K562 (cell line): ENCODE results near the gene ABCC12. TPM values are rescaled to one million over a fixed set of nuclear protein-coding genes. Genes with fewer than 3 reads are reported as not detected.

ENCODE experiments used
- ATAC-seq: fragments of 200-7000 bp; cut with Tn5 transposase; 3 replicates; pipeline ENCODE4 v1.9.1; 2020; ENCODE audit warnings: moderate library complexity
- BruUV-seq: library from RNA; stranded (reverse); fragments of 400-500 nt; replicated peaks from 2 replicates; lab custom pipeline; 2021; lab: Mats Ljungman, UMichigan
- CTCF ChIA-PET: fragments of 300-600 bp; formaldehyde crosslinking; extraction: SDS; loops from one replicate; lab custom pipeline; 2021; ENCODE audit warnings: low intra/inter-chr PET ratio; lab: Yijun Ruan, JAX
- POLR2A ChIA-PET: fragments of 300-600, 350-650 bp; sonication (Branson Sonifier 250); formaldehyde crosslinking; extraction: SDS; loops from one replicate; lab custom pipeline; 2021; ENCODE audit warnings: antibody characterized with exemption, inconsistent platforms; lab: Yijun Ruan, JAX
- DNase-seq, 4 experiments: peaks; one replicate each; pipeline versions ENCODE4 v3.0.0 to v3.0.0-alpha.2; 2011 to 2018; ENCODE audit warnings: low spot score in 3 of 4, mixed read lengths in 3 of 4; ENCODE audit errors: extremely low read depth in 1 of 4
- FAIRE-seq: peaks from 2 replicates; lab custom pipeline; 2011; peaks lifted over from hg19 to GRCh38; lab: Jason Lieb, UNC
- H2AFZ ChIP-seq: 2 replicates; pipeline ENCODE4 v1.6.0; 2011; ENCODE audit warnings: low read depth, low read length, control low read depth, inconsistent platforms
- H3K27ac ChIP-seq: fragments of 200-600 bp; 3 replicates; pipeline ENCODE4 v1.8.0; 2011; ENCODE audit warnings: low read depth, mild to moderate bottlenecking, control low read depth, inconsistent platforms, low read length, moderate library complexity, mixed read lengths; ENCODE audit errors: extremely low read depth
- H3K27me3 ChIP-seq, 2 experiments: fragments of 300-600 bp in 1 of 2; 2 replicates in 1 of 2; 3 replicates in 1 of 2; pipeline versions ENCODE4 v1.6.0 to v1.8.0; 2011; ENCODE audit warnings: inconsistent platforms in 2 of 2, low read length in 2 of 2, mild to moderate bottlenecking in 1 of 2, mixed read lengths in 1 of 2, moderate library complexity in 1 of 2; ENCODE audit not compliant: control insufficient read depth in 2 of 2, insufficient read depth in 2 of 2
- H3K36me3 ChIP-seq: fragments of 300-600 bp; 3 replicates; pipeline ENCODE4 v1.8.0; 2011; ENCODE audit warnings: mild to moderate bottlenecking, low read length, inconsistent platforms; ENCODE audit not compliant: control insufficient read depth, insufficient read depth
- H3K4me1 ChIP-seq, 2 experiments: fragments of 200-600 bp in 1 of 2; replicated peaks in 1 of 2; 2 replicates in 1 of 2; 3 replicates in 1 of 2; pipeline versions ENCODE4 v1.5.1 to v1.8.0; 2011; ENCODE audit warnings: inconsistent platforms in 2 of 2, low read length in 2 of 2, mild to moderate bottlenecking in 1 of 2, mixed read lengths in 1 of 2, moderate library complexity in 1 of 2; ENCODE audit not compliant: control insufficient read depth in 2 of 2, insufficient read depth in 2 of 2
- H3K4me2 ChIP-seq: 2 replicates; pipeline ENCODE4 v1.6.1; 2011; ENCODE audit warnings: low read length, control low read depth, inconsistent platforms, mixed read lengths; ENCODE audit not compliant: insufficient read depth
- H3K4me3 ChIP-seq: fragments of 200-600 bp; sonication (generic), shearing (Covaris generic); 2 replicates; pipeline ENCODE4 v1.5.1; 2016; ENCODE audit warnings: control low read depth, inconsistent platforms
- H3K79me2 ChIP-seq: fragments of 200-600 bp; 3 replicates; pipeline ENCODE4 v1.8.0; 2011; ENCODE audit warnings: low read length, inconsistent platforms; ENCODE audit not compliant: control insufficient read depth, insufficient read depth
- H3K9ac ChIP-seq, 2 experiments: 2 replicates each; pipeline versions ENCODE4 v1.6.0 to v1.6.1; 2011; ENCODE audit warnings: low read depth in 2 of 2, low read length in 2 of 2, control low read depth in 1 of 2, inconsistent platforms in 1 of 2, mild to moderate bottlenecking in 1 of 2, mixed read lengths in 1 of 2; ENCODE audit not compliant: insufficient read depth in 1 of 2
- H3K9me1 ChIP-seq: one replicate; pipeline ENCODE4 v1.6.0; 2011; ENCODE audit warnings: inconsistent platforms, mild to moderate bottlenecking, low read length, moderate library complexity; ENCODE audit not compliant: control insufficient read depth, insufficient read depth
- H3K9me3 ChIP-seq: replicated peaks from 2 replicates; pipeline ENCODE4 v1.5.1; 2011; ENCODE audit warnings: low read depth, low read length, inconsistent platforms; ENCODE audit not compliant: control insufficient read depth, insufficient read depth
- H4K20me1 ChIP-seq: replicated peaks from 2 replicates; pipeline ENCODE4 v1.6.1; 2011; ENCODE audit warnings: low read length, inconsistent platforms, mixed read lengths; ENCODE audit not compliant: control insufficient read depth, insufficient read depth
- DMBX1 ChIP-seq: fragments of 250-450 bp; sonication (Bioruptor Pico); IDR thresholded peaks from 2 replicates; pipeline ENCODE4 v1.8.0; 2022; ENCODE audit warnings: inconsistent platforms, mild to moderate bottlenecking, moderate library complexity, borderline replicate concordance
- ELF4 ChIP-seq: fragments of 450-650 bp; formaldehyde crosslinking; IDR thresholded peaks from 2 replicates; pipeline ENCODE4 v1.4.0; 2022; ENCODE audit warnings: missing genetic modification characterization
- FOXA1 ChIP-seq: fragments of 450-650 bp; IDR thresholded peaks from 2 replicates; pipeline ENCODE4 v1.6.1; 2016; ENCODE audit warnings: mild to moderate bottlenecking, borderline replicate concordance
- GTF2F1 ChIP-seq: IDR thresholded peaks from 2 replicates; pipeline ENCODE4 v1.6.1; 2011; ENCODE audit warnings: low read depth, low read length, improper control_type of control experiment
- MAFF ChIP-seq: IDR thresholded peaks from 2 replicates; pipeline ENCODE4 v1.6.1; 2012; ENCODE audit warnings: low read length, improper control_type of control experiment
- NR2C2 ChIP-seq, 2 experiments: fragments of 200-800 bp in 1 of 2; sonication (Bioruptor generic) in 1 of 2; sonication (generic) in 1 of 2; formaldehyde crosslinking in 1 of 2; IDR thresholded peaks; 2 replicates each; pipeline versions ENCODE4 v1.6.1 to v1.8.0; 2016 to 2022; ENCODE audit warnings: mild to moderate bottlenecking in 1 of 2, missing compliant biosample characterization in 1 of 2, missing genetic modification characterization in 1 of 2, missing genetic modification reagents in 1 of 2
- PHF8 ChIP-seq: fragments of 200-600 bp; sonication (generic); IDR thresholded peaks from 2 replicates; pipeline ENCODE4 v1.6.1; 2012; ENCODE audit warnings: mixed run types, mild to moderate bottlenecking, inconsistent platforms, low read length, moderate library complexity, borderline replicate concordance
- SMAD3 ChIP-seq: fragments of 450-650 bp; formaldehyde crosslinking; conservative IDR thresholded peaks from 2 replicates; pipeline ENCODE4 v1.4.0; 2020; ENCODE audit warnings: mild to moderate bottlenecking
- ZNF589 ChIP-seq: fragments of 200-800 bp; sonication (Bioruptor generic); IDR thresholded peaks from 2 replicates; pipeline ENCODE4 v1.6.1; 2016; ENCODE audit warnings: low read depth, missing genetic modification characterization, missing compliant biosample characterization
- WGBS: fragments of 100-300 bp; shearing (Covaris generic); methylation state at CpG from one replicate; pipeline ENCODE4 v1.1.6; 2016; ENCODE audit warnings: low coverage, mixed read lengths; ENCODE audit not compliant: insufficient coverage; ENCODE audit errors: missing lambda C conversion rate; 5-methylcytosine and 5-hydroxymethylcytosine counted together
- in situ Hi-C: fragments of 300-500 bp; cut with MboI; formaldehyde crosslinking; loops from 4 replicates; pipeline ENCODE4 v1.15.0; 2018; ENCODE audit warnings: inconsistent platforms, mixed read lengths
- intact Hi-C: fragments of 100-400 bp; cut with micrococcal nuclease; formaldehyde crosslinking; loops from 2 replicates; pipeline ENCODE4 v1.14.2; 2022
- polyA plus RNA-seq, 8 experiments: library from polyadenylated mRNA; depleted of rRNA in 4 of 8; stranded (reverse) in 5 of 8; unstranded in 3 of 8; fragments of >200 nt; fragmentation: Nextera tagmentation in 2 of 8; fragmentation: Illumina TruSeq in 1 of 8; extraction: Ambion mirVana in 2 of 8; extraction: Trizol in 1 of 8; gene quantifications; 2 replicates each; pipeline versions ENCODE4 v1.2.1 to v1.2.3, GENCODE V29; 2011 to 2014; ENCODE audit warnings: inconsistent platforms in 1 of 8, missing spikeins in 1 of 8
- total RNA-seq, 7 experiments: library from RNA; depleted of rRNA in 6 of 7; stranded (reverse); fragments of >200 nt in 6 of 7; fragmentation: Illumina TruSeq in 2 of 7; extraction: Trizol in 2 of 7; gene quantifications; 2 replicates each; pipeline versions ENCODE4 v1.2.1 to v1.2.3, GENCODE V29; 2011 to 2021; ENCODE audit warnings: low replicate concordance in 1 of 7

ABCC12 gene
- total and polyA plus RNA-seq, 9 of the 15 experiments (the other 6 are each of a cell fraction or from before 2014, with no cell fraction given) = not detected

- POLR2A ChIA-PET = interaction anchor here (0.7 to 1.1 kb wide), 2 partner anchors 11 to 21 kb away, joined by 3 read pairs; no protein-coding TSS in a partner anchor
- CTCF ChIA-PET = no interaction called here
- no peak overlapping the region for H3K4me2 ChIP-seq
- H3K9me1 ChIP-seq = peaks cover 3% of the 10 kb centered on the region
- BruUV-seq = no TSS peak
- peaks cover 4% of the 10 kb centered on the region; the same call in 1 of the 2 replicates for H4K20me1 ChIP-seq
- H3K79me2 ChIP-seq = no peaks in the 10 kb centered on the region
- H2AFZ ChIP-seq = no peak overlapping the region
- peaks cover 28 to 64% of the 10 kb centered on the region in 2 experiments for H3K27me3 ChIP-seq
- no peak overlapping the region for H3K9ac ChIP-seq
- DNase-seq (no peak), ATAC-seq (no peak), FAIRE-seq (no peak)
- H3K4me1 ChIP-seq = peaks cover 0 to 5% of the 10 kb centered on the region in 2 experiments; a peak in 2 of 5 replicates
- in situ Hi-C loops = no loop called here
- no peak overlapping the region for H3K27ac ChIP-seq
- no peak overlapping the region for H3K4me3 ChIP-seq
- H3K36me3 ChIP-seq = no peaks in the 10 kb centered on the region
- intact Hi-C loops = no loop called here
- TF ChIP-seq DMBX1 (no peak), SMAD3 (CRISPR knock-in tag) (no peak), GTF2F1 (no peak), PHF8 (no peak)
- H3K9me3 ChIP-seq = no peaks in the 10 kb centered on the region
- WGBS = 1% methylated on average over 6 of the region's 6 CpGs
These were observed 49.0 kb upstream of the ABCC12 start for GRCh38 chr16:48204825-48205151.

DNA sequence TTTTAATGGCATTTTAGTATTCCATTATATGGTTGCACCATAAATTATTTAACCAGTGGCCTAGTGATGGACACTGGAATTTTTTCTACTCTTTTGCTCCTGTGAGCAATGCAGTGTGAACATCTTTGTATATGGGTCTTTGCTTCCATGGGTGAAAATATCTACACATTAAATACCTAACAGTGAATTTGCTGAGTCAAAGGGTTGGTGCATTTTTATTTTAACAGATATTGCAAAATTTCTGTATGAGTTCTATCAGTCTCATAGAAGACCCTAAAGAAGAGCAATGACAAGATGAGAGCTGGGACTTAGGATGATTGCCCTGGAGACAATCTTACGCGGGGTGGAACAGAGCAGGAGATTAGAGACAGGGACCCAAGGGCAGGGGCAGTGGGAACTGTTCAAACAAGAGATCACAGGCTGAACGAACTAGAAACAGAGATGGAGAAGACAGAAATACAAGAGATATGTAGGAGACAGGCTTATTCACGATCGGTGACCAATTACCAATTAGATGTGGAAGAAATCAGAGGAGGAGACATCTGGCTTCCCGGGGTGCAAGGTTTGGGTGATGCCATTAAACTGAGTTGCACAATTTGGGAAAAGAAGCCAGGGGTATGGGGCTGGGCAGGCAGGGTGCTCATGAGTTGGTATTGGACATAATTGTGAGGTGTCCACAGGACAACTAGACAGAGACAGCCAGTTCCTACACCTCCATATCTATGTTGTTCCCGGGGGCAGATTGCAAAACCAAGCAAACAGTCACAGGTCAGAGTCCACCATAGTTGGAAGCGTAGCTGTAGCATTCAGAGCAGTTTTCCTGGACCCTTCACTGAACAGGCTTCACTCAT is 48.4 kb upstream of the ABCC12 start:
- peaks cover 3% of the 10 kb centered on the region for H3K9me1 ChIP-seq
- H3K4me3 ChIP-seq = no peak overlapping the region
- H3K9me3 ChIP-seq = no peaks in the 10 kb centered on the region
- peaks cover 4% of the 10 kb centered on the region; the same call in 1 of the 2 replicates for H4K20me1 ChIP-seq
- H3K36me3 ChIP-seq = no peaks in the 10 kb centered on the region
- WGBS = 0% methylated on average over 8 of the region's 8 CpGs
- no peaks in the 10 kb centered on the region for H3K79me2 ChIP-seq
- in situ Hi-C loops (no loop called here), intact Hi-C loops (no loop called here)
- peaks cover 28 to 60% of the 10 kb centered on the region in 2 experiments for H3K27me3 ChIP-seq
- BruUV-seq = no TSS peak
- no peak overlapping the region for H2AFZ ChIP-seq
- DNase-seq = no peak
- POLR2A ChIA-PET = interaction anchor here (1.1 kb wide), 1 partner anchor 21 kb away, joined by 3 read pairs; no protein-coding TSS in a partner anchor
- H3K4me2 ChIP-seq = no peak overlapping the region
- peaks cover 0 to 5% of the 10 kb centered on the region in 2 experiments; a peak in 2 of 5 replicates for H3K4me1 ChIP-seq
- no peak overlapping the region for H3K9ac ChIP-seq
- FAIRE-seq = no peak
- CTCF ChIA-PET = no interaction called here
- no peak for ATAC-seq
- no peak overlapping the region for H3K27ac ChIP-seq
- TF ChIP-seq NR2C2 (CRISPR knock-in tag; IDR thresholded peaks at IDR 0.05) (no peak), NR2C2 (tag; IDR thresholded peaks at IDR 0.05) (no peak), ELF4 (CRISPR knock-in tag) (no peak), ZNF589 (no peak), FOXA1 (no peak), MAFF (no peak)
